Measurements from ENCODE around the gene MT1B. TPM values are rescaled to one million over a fixed set of nuclear protein-coding genes. Genes with fewer than 3 reads are reported as not detected.

MT1B gene
- total and polyA plus RNA-seq, 3 experiments from 2014 or later: not detected

GRCh38 chr16:56626685-56627084 lies 25.0 kb upstream of the MT1B start:
- Mint-ChIP-seq H3K4me1 (peaks cover 15 to 17% (median 16%) of the 10 kb centered on the region in 3 donors), H3K4me3 (peak overlapping the region in 4 of 7 donors; percentile 90 to 93 (median 92)), H3K27ac (no peak overlapping the region), H3K36me3 (peaks cover 0 to 2% (median 0%) of the 10 kb centered on the region in 3 donors), H3K9me3 (no peaks in the 10 kb centered on the region), H3K27me3 (peaks cover 14 to 21% of the 10 kb centered on the region in 2 donors)
- peaks cover 15% of the 10 kb centered on the region for H3K4me1 ChIP-seq (ENCODE audit: insufficient read depth, low read length)
- H3K27me3 ChIP-seq (ENCODE audit: insufficient read depth, low read length, poor library complexity, severe bottlenecking): peaks cover 13% of the 10 kb centered on the region
- H3K4me3 ChIP-seq (ENCODE audit: low read length): no peak overlapping the region
- ChIA-PET CTCF (interaction anchor here (1.0 to 2.6 kb wide), 3 partner anchors 17 to 26 kb away, joined by 3 to 10 read pairs (median 4); no protein-coding TSS in a partner anchor), POLR2A (interaction anchor here (1.6 kb wide), 1 partner anchor 56 kb away, joined by 4 read pairs; the partner anchor contains the start of gene MT1X)
- H3K9me3 ChIP-seq (ENCODE audit: low read length): no peaks in the 10 kb centered on the region
- no peak for DNase-seq
- H3K36me3 ChIP-seq (ENCODE audit: insufficient read depth, low read length): no peaks in the 10 kb centered on the region
- no peak overlapping the region for H3K27ac ChIP-seq (ENCODE audit: low read depth, low read length)

- DNase-seq: no peak
- CTCF ChIA-PET: interaction anchor here (1.0 to 1.4 kb wide), 4 partner anchors 11 to 28 kb away, joined by 3 to 4 read pairs (median 3); no protein-coding TSS in a partner anchor
- Mint-ChIP-seq H3K4me3 (peak overlapping the region in 2 of 7 donors; percentile 32 to 49), H3K4me1 (peaks cover 22 to 26% (median 22%) of the 10 kb centered on the region in 3 donors), H3K27me3 (peaks cover 29 to 40% of the 10 kb centered on the region in 2 donors), H3K9me3 (no peaks in the 10 kb centered on the region), H3K27ac (peak overlapping the region in 1 of 8 donors; percentile 32), H3K36me3 (peaks cover 0 to 2% (median 0%) of the 10 kb centered on the region in 3 donors)
- Histone ChIP-seq H3K27me3 (ENCODE audit: insufficient read depth, low read length, poor library complexity, severe bottlenecking) (peaks cover 30% of the 10 kb centered on the region), H3K4me1 (ENCODE audit: insufficient read depth, low read length) (peaks cover 21% of the 10 kb centered on the region), H3K9me3 (ENCODE audit: low read length) (no peaks in the 10 kb centered on the region), H3K4me3 (ENCODE audit: low read length) (no peak overlapping the region), H3K36me3 (ENCODE audit: insufficient read depth, low read length) (no peaks in the 10 kb centered on the region), H3K27ac (ENCODE audit: low read depth, low read length) (no peak overlapping the region)
- POLR2A ChIA-PET: interaction anchor here (1.2 kb wide), 1 partner anchor 11 kb away, joined by 4 read pairs; no protein-coding TSS in a partner anchor
Observed at GRCh38 chr16:56628486-56629350, 23.0 kb upstream of the MT1B start.

- Mint-ChIP-seq H3K9me3 (no peaks in the 10 kb centered on the region), H3K4me3 (peak overlapping the region in 1 of 7 donors; percentile 37), H3K36me3 (peaks cover 0 to 2% (median 0%) of the 10 kb centered on the region in 3 donors), H3K27ac (no peak overlapping the region), H3K4me1 (peaks cover 18 to 30% (median 19%) of the 10 kb centered on the region in 3 donors), H3K27me3 (peaks cover 37 to 47% of the 10 kb centered on the region in 2 donors)
- no peaks in the 10 kb centered on the region for H3K9me3 ChIP-seq (ENCODE audit: low read length)
- ChIA-PET POLR2A (interaction anchor here (1.2 to 1.4 kb wide), 2 partner anchors 12 to 14 kb away, joined by 4 read pairs; no protein-coding TSS in a partner anchor), CTCF (interaction anchor here (1.0 kb wide), 1 partner anchor 11 kb away, joined by 3 read pairs; no protein-coding TSS in a partner anchor)
- no peak overlapping the region for H3K4me3 ChIP-seq (ENCODE audit: low read length)
- H3K27ac ChIP-seq (ENCODE audit: low read depth, low read length): no peak overlapping the region
- H3K4me1 ChIP-seq (ENCODE audit: insufficient read depth, low read length): peaks cover 21% of the 10 kb centered on the region
- H3K36me3 ChIP-seq (ENCODE audit: insufficient read depth, low read length): no peaks in the 10 kb centered on the region
- H3K27me3 ChIP-seq (ENCODE audit: insufficient read depth, low read length, poor library complexity, severe bottlenecking): peaks cover 39% of the 10 kb centered on the region
- no peak for DNase-seq
Observed at GRCh38 chr16:56629531-56629930, 22.2 kb upstream of the MT1B start.

GRCh38 chr16:56630134-56630533 lies 21.6 kb upstream of the MT1B start:
- H3K36me3 ChIP-seq (ENCODE audit: insufficient read depth, low read length): no peaks in the 10 kb centered on the region
- peaks cover 23% of the 10 kb centered on the region for H3K4me1 ChIP-seq (ENCODE audit: insufficient read depth, low read length)
- Mint-ChIP-seq H3K4me3 (peak overlapping the region in 1 of 7 donors; percentile 37), H3K4me1 (peaks cover 20 to 31% (median 22%) of the 10 kb centered on the region in 3 donors), H3K36me3 (peaks cover 0 to 2% (median 0%) of the 10 kb centered on the region in 3 donors), H3K27ac (peak overlapping the region in 1 of 8 donors; percentile 91), H3K9me3 (no peaks in the 10 kb centered on the region), H3K27me3 (peaks cover 43 to 53% of the 10 kb centered on the region in 2 donors)
- ChIA-PET POLR2A (interaction anchor here (1.4 kb wide), 1 partner anchor 13 kb away, joined by 4 read pairs; no protein-coding TSS in a partner anchor), CTCF (interaction anchor here (0.9 to 1.2 kb wide), 2 partner anchors 13 to 33 kb away, joined by 3 to 4 read pairs; no protein-coding TSS in a partner anchor)
- peaks cover 45% of the 10 kb centered on the region for H3K27me3 ChIP-seq (ENCODE audit: insufficient read depth, low read length, poor library complexity, severe bottlenecking)
- no peak overlapping the region for H3K27ac ChIP-seq (ENCODE audit: low read depth, low read length)
- H3K4me3 ChIP-seq (ENCODE audit: low read length): no peak overlapping the region
- no peak for DNase-seq
- H3K9me3 ChIP-seq (ENCODE audit: low read length): no peaks in the 10 kb centered on the region

- H3K4me3 ChIP-seq (ENCODE audit: low read length): no peak overlapping the region
- no peaks in the 10 kb centered on the region for H3K9me3 Mint-ChIP-seq
- no peaks in the 10 kb centered on the region for H3K36me3 Mint-ChIP-seq
- H3K4me1 ChIP-seq (ENCODE audit: insufficient read depth, low read length): peaks cover 23% of the 10 kb centered on the region
- no peaks in the 10 kb centered on the region for H3K9me3 ChIP-seq (ENCODE audit: low read length)
- no peak overlapping the region for H3K4me3 Mint-ChIP-seq
- no peak overlapping the region for H3K27ac Mint-ChIP-seq
- DNase-seq: no peak
- peaks cover 50 to 60% of the 10 kb centered on the region in 2 donors for H3K27me3 Mint-ChIP-seq
- H3K36me3 ChIP-seq (ENCODE audit: insufficient read depth, low read length): no peaks in the 10 kb centered on the region
- ChIA-PET CTCF (interaction anchor here (1.0 to 1.2 kb wide), 2 partner anchors 12 kb away, joined by 3 to 4 read pairs; no protein-coding TSS in a partner anchor), POLR2A (no interaction called here)
- peaks cover 47% of the 10 kb centered on the region for H3K27me3 ChIP-seq (ENCODE audit: insufficient read depth, low read length, poor library complexity, severe bottlenecking)
- peaks cover 19 to 31% (median 20%) of the 10 kb centered on the region in 3 donors for H3K4me1 Mint-ChIP-seq
- H3K27ac ChIP-seq (ENCODE audit: low read depth, low read length): no peak overlapping the region
Observed at GRCh38 chr16:56631197-56631596, 20.5 kb upstream of the MT1B start.

- H3K9me3 ChIP-seq (ENCODE audit: low read length): no peaks in the 10 kb centered on the region
- no peak overlapping the region for H3K27ac ChIP-seq (ENCODE audit: low read depth, low read length)
- peak overlapping the region in 1 of 8 donors; percentile 10 for H3K27ac Mint-ChIP-seq
- no peaks in the 10 kb centered on the region for H3K36me3 ChIP-seq (ENCODE audit: insufficient read depth, low read length)
- H3K4me1 ChIP-seq (ENCODE audit: insufficient read depth, low read length): peaks cover 23% of the 10 kb centered on the region
- H3K36me3 Mint-ChIP-seq: no peaks in the 10 kb centered on the region
- peaks cover 52% of the 10 kb centered on the region for H3K27me3 ChIP-seq (ENCODE audit: insufficient read depth, low read length, poor library complexity, severe bottlenecking)
- no peaks in the 10 kb centered on the region for H3K9me3 Mint-ChIP-seq
- DNase-seq: no peak
- H3K27me3 Mint-ChIP-seq: peaks cover 54 to 66% of the 10 kb centered on the region in 2 donors
- peaks cover 19 to 34% (median 22%) of the 10 kb centered on the region in 3 donors for H3K4me1 Mint-ChIP-seq
- no peak overlapping the region for H3K4me3 ChIP-seq (ENCODE audit: low read length)
- ChIA-PET POLR2A (no interaction called here), CTCF (interaction anchor here (1.0 kb wide), 1 partner anchor 12 kb away, joined by 3 read pairs; no protein-coding TSS in a partner anchor)
- H3K4me3 Mint-ChIP-seq: peak overlapping the region in 5 of 7 donors; percentile 55 to 88 (median 69)
Observed at GRCh38 chr16:56631832-56632155, 19.9 kb upstream of the MT1B start.

GRCh38 chr16:56632156-56632847 lies 19.4 kb upstream of the MT1B start, which contains the start of gene MT1M:
Gene MT1M, plus strand, starts transcription at chr16:56632659. Its CDS starts 73 bp downstream, at chr16:56632732.
- H3K27me3 ChIP-seq (ENCODE audit: insufficient read depth, low read length, poor library complexity, severe bottlenecking): peaks cover 52% of the 10 kb centered on the region
- H3K4me1 ChIP-seq (ENCODE audit: insufficient read depth, low read length): peaks cover 23% of the 10 kb centered on the region
- Mint-ChIP-seq H3K9me3 (no peaks in the 10 kb centered on the region), H3K4me3 (peak within 1 kb of the TSS in 5 of 7 donors; percentile 55 to 88 (median 69)), H3K27me3 (peaks cover 59 to 71% of the 10 kb centered on the region in 2 donors), H3K27ac (peak within 1 kb of the TSS in 1 of 8 donors; percentile 10), H3K4me1 (peaks cover 19 to 38% (median 22%) of the 10 kb centered on the region in 3 donors), H3K36me3 (no peaks in the 10 kb centered on the region)
- no peak for DNase-seq
- POLR2A ChIA-PET: no interaction called here
- H3K27ac ChIP-seq (ENCODE audit: low read depth, low read length): no peak within 1 kb of the TSS
- H3K4me3 ChIP-seq (ENCODE audit: low read length): no peak within 1 kb of the TSS
- no peaks in the 10 kb centered on the region for H3K36me3 ChIP-seq (ENCODE audit: insufficient read depth, low read length)
- CTCF ChIA-PET: interaction anchor here (1.0 kb wide), 1 partner anchor 11 kb away, joined by 3 read pairs; no protein-coding TSS in a partner anchor
- no peaks in the 10 kb centered on the region for H3K9me3 ChIP-seq (ENCODE audit: low read length)
